GM23338 (cell line): ENCODE results near the gene ERBB4. TPM values are rescaled to one million over a fixed set of nuclear protein-coding genes. Genes with fewer than 3 reads are reported as not detected.

Source experiments
- ATAC-seq: fragments of 200-7000 bp; cut with Tn5 transposase; 3 replicates; pipeline ENCODE4 v1.9.1; 2020
- DNase-seq: peaks from one replicate; pipeline ENCODE4 v3.0.0-alpha.2; 2015; ENCODE audit warnings: low spot score
- H2AFZ ChIP-seq: fragments of 200-600 bp; sonication (generic); 2 replicates; pipeline ENCODE4 v1.8.0; 2016; ENCODE audit warnings: antibody characterized with exemption, mild to moderate bottlenecking, moderate library complexity
- H3F3A ChIP-seq: fragments of 200-600 bp; sonication (generic); replicated peaks from 2 replicates; pipeline ENCODE4 v1.8.0; 2017; ENCODE audit warnings: antibody characterized with exemption, mixed run types, low read depth
- H3K27ac ChIP-seq: fragments of 200-600 bp; sonication (generic); 2 replicates; pipeline ENCODE4 v1.6.1; 2016; ENCODE audit warnings: low read depth
- H3K27me3 ChIP-seq: fragments of 200-600 bp; sonication (generic); 2 replicates; pipeline ENCODE4 v1.8.0; 2016; ENCODE audit warnings: mild to moderate bottlenecking, mixed run types, moderate library complexity; ENCODE audit not compliant: insufficient read depth
- H3K36me3 ChIP-seq: fragments of 200-600 bp; sonication (generic); 2 replicates; pipeline ENCODE4 v1.8.0; 2016; ENCODE audit warnings: mild to moderate bottlenecking; ENCODE audit not compliant: insufficient read depth
- H3K4me1 ChIP-seq: fragments of 200-600 bp; sonication (generic); 2 replicates; pipeline ENCODE4 v1.8.0; 2016; ENCODE audit warnings: mild to moderate bottlenecking, moderate library complexity; ENCODE audit not compliant: insufficient read depth
- H3K4me2 ChIP-seq: fragments of 200-600 bp; sonication (generic); 2 replicates; pipeline ENCODE4 v1.7.1; 2017; ENCODE audit warnings: mixed run types
- H3K4me3 ChIP-seq: fragments of 200-600 bp; sonication (generic); 2 replicates; pipeline ENCODE4 v1.6.1; 2016; ENCODE audit warnings: mixed run types
- H3K79me2 ChIP-seq: fragments of 200-600 bp; sonication (generic); replicated peaks from 2 replicates; pipeline ENCODE4 v1.8.0; 2017; ENCODE audit warnings: mild to moderate bottlenecking; ENCODE audit not compliant: insufficient read depth
- H3K9me2 ChIP-seq: fragments of 200-600 bp; sonication (generic); 2 replicates; pipeline ENCODE4 v1.8.0; 2017; ENCODE audit not compliant: insufficient read depth
- H4K20me1 ChIP-seq: fragments of 200-600 bp; sonication (generic); replicated peaks from 2 replicates; pipeline ENCODE4 v1.8.0; 2017; ENCODE audit warnings: mild to moderate bottlenecking; ENCODE audit not compliant: insufficient read depth
- H3K27ac Mint-ChIP-seq: 2 replicates; pipeline ENCODE4 v1.8.0; 2020; ENCODE audit warnings: inconsistent platforms, mild to moderate bottlenecking, moderate library complexity, mixed read lengths
- H3K27me3 Mint-ChIP-seq: 3 replicates; pipeline ENCODE4 v1.8.0; 2022; ENCODE audit warnings: low read depth, mild to moderate bottlenecking, moderate library complexity, mixed read lengths, inconsistent platforms; ENCODE audit not compliant: insufficient read depth, poor library complexity
- H3K36me3 Mint-ChIP-seq: 3 replicates; pipeline ENCODE4 v1.8.0; 2021; ENCODE audit warnings: low read depth, mild to moderate bottlenecking, inconsistent platforms, moderate library complexity, mixed read lengths
- H3K4me1 Mint-ChIP-seq: 3 replicates; pipeline ENCODE4 v1.8.0; 2020; ENCODE audit warnings: mild to moderate bottlenecking, inconsistent platforms, mixed read lengths
- H3K4me3 Mint-ChIP-seq: 3 replicates; pipeline ENCODE4 v1.8.0; 2021; ENCODE audit warnings: moderate library complexity, mild to moderate bottlenecking, inconsistent platforms, mixed read lengths
- H3K9me3 Mint-ChIP-seq: 3 replicates; pipeline ENCODE4 v1.8.0; 2020; ENCODE audit warnings: moderate library complexity, mild to moderate bottlenecking, inconsistent platforms, mixed read lengths
- CREB1 ChIP-seq: fragments of 250-450 bp; sonication (Bioruptor Pico); IDR thresholded peaks from 2 replicates; pipeline ENCODE4 v1.5.0; 2020; ENCODE audit warnings: low read depth, mild to moderate bottlenecking, moderate library complexity
- CTCF ChIP-seq, 2 experiments: fragments of 200-600 bp in 1 of 2; sonication (generic) in 1 of 2; conservative IDR thresholded peaks; 2 replicates each; pipeline versions ENCODE4 v1.5.1 to v1.6.1; 2016 to 2017; ENCODE audit warnings: antibody characterized with exemption in 2 of 2, low read depth in 2 of 2, mild to moderate bottlenecking in 2 of 2, moderate library complexity in 1 of 2
- ETS1 ChIP-seq: IDR thresholded peaks from 2 replicates; pipeline ENCODE4 v1.6.1; 2016; ENCODE audit warnings: antibody characterized with exemption
- EZH2 ChIP-seq: fragments of 200-600 bp; sonication (generic); IDR thresholded peaks from one replicate; pipeline ENCODE4 v1.8.0; 2017; ENCODE audit warnings: antibody characterized with exemption, mild to moderate bottlenecking, low read depth; ENCODE audit not compliant: unreplicated experiment
- EZH2phosphoT487 ChIP-seq: fragments of 200-600 bp; sonication (generic); IDR thresholded peaks from one replicate; pipeline ENCODE4 v1.8.1; 2018; ENCODE audit warnings: antibody characterized with exemption; ENCODE audit not compliant: unreplicated experiment
- JUNB ChIP-seq: IDR thresholded peaks from one replicate; pipeline ENCODE4 v1.6.1; 2016; ENCODE audit warnings: antibody characterized with exemption; ENCODE audit not compliant: unreplicated experiment
- NANOG ChIP-seq: IDR thresholded peaks from 2 replicates; pipeline ENCODE4 v1.6.1; 2016; ENCODE audit warnings: antibody characterized with exemption, borderline replicate concordance
- POLR2AphosphoS5 ChIP-seq: IDR thresholded peaks from 2 replicates; pipeline ENCODE4 v1.6.1; 2016; ENCODE audit warnings: antibody characterized with exemption, low read depth
- STAT1 ChIP-seq: IDR thresholded peaks from one replicate; pipeline ENCODE4 v1.6.1; 2016; ENCODE audit warnings: antibody characterized with exemption; ENCODE audit not compliant: unreplicated experiment
- ZNF114 ChIP-seq: fragments of 250-450 bp; sonication (Bioruptor Pico); IDR thresholded peaks from 2 replicates; pipeline ENCODE4 v1.5.0; 2020; ENCODE audit warnings: mild to moderate bottlenecking, moderate library complexity
- ZNF331 ChIP-seq: fragments of 250-450 bp; sonication (Bioruptor Pico); IDR thresholded peaks from 2 replicates; pipeline ENCODE4 v1.5.0; 2020; ENCODE audit warnings: low read depth, mild to moderate bottlenecking, moderate library complexity
- ZNF462 ChIP-seq: fragments of 250-450 bp; sonication (Bioruptor Pico); IDR thresholded peaks from 2 replicates; pipeline ENCODE4 v1.5.0; 2020; ENCODE audit warnings: mild to moderate bottlenecking, moderate library complexity
- polyA plus RNA-seq: library from polyadenylated mRNA; unstranded; fragments of >200 nt; fragmentation: Nextera tagmentation; extraction: Ambion mirVana; gene quantifications from 2 replicates; pipeline ENCODE4 v1.2.1, GENCODE V29; 2016
- total RNA-seq: library from RNA; depleted of rRNA; stranded (reverse); fragments of >200 nt; shearing (Covaris generic); gene quantifications from 2 replicates; pipeline ENCODE4 v1.2.3, GENCODE V29; 2014
- TF ChIP-seq, protein P1 (sequence below): IDR thresholded peaks from one replicate; pipeline ENCODE4 v1.6.1; 2018; ENCODE audit warnings: antibody characterized with exemption; ENCODE audit not compliant: unreplicated experiment

Gene ERBB4
- total and polyA plus RNA-seq, 2 experiments from 2014 or later = 0.73 to 1.1 TPM

DNA sequence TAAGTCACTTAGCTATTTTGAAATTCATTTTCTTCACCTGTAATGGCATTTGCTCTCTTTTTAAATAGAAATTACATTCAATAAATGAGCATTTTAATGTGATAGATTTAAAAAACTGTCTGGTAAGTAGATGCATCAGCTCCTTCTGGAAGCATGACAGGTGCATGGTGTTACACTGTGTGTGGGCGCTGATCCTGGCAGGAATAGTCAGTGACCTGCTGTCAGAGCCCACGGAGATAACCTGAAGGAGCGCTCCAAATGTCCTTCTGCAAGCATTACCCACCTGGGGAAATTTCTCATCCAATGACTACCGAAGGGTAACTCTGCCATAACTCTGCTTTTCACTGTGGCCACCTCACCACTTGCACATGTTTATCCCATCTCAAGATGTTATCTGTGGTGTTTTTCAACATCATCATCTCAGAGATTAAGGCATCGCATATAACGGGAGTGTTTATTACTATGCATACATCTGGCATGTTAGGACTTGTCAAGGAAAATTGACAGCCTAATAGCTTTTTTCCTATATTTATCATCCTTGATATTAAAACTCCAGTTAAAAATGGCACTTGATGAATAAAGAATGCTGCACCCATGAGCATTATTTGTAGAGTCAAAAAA lies 637.3 kb downstream of the ERBB4 start:
- H3K36me3 ChIP-seq = no peaks in the 10 kb centered on the region
- no peak for TF ChIP-seq EZH2phosphoT487
- TF ChIP-seq, protein P1, sequence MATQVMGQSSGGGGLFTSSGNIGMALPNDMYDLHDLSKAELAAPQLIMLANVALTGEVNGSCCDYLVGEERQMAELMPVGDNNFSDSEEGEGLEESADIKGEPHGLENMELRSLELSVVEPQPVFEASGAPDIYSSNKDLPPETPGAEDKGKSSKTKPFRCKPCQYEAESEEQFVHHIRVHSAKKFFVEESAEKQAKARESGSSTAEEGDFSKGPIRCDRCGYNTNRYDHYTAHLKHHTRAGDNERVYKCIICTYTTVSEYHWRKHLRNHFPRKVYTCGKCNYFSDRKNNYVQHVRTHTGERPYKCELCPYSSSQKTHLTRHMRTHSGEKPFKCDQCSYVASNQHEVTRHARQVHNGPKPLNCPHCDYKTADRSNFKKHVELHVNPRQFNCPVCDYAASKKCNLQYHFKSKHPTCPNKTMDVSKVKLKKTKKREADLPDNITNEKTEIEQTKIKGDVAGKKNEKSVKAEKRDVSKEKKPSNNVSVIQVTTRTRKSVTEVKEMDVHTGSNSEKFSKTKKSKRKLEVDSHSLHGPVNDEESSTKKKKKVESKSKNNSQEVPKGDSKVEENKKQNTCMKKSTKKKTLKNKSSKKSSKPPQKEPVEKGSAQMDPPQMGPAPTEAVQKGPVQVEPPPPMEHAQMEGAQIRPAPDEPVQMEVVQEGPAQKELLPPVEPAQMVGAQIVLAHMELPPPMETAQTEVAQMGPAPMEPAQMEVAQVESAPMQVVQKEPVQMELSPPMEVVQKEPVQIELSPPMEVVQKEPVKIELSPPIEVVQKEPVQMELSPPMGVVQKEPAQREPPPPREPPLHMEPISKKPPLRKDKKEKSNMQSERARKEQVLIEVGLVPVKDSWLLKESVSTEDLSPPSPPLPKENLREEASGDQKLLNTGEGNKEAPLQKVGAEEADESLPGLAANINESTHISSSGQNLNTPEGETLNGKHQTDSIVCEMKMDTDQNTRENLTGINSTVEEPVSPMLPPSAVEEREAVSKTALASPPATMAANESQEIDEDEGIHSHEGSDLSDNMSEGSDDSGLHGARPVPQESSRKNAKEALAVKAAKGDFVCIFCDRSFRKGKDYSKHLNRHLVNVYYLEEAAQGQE = no peak
- TF ChIP-seq ZNF331 (CRISPR knock-in tag) = no peak
- TF ChIP-seq CTCF (conservative IDR thresholded peaks at IDR 0.05; ENCODE audit: low read depth in 2 of 2) = no peak
- TF ChIP-seq CREB1 = no peak
- no peak for TF ChIP-seq ETS1
- no peak for TF ChIP-seq JUNB
- TF ChIP-seq ZNF114 = no peak
- no peak for TF ChIP-seq STAT1
- no peak for TF ChIP-seq ZNF462 (CRISPR knock-in tag)
- TF ChIP-seq NANOG = no peak
- TF ChIP-seq POLR2AphosphoS5 = no peak
- no peak for TF ChIP-seq EZH2
- no peak overlapping the region for H3K27ac ChIP-seq
- Mint-ChIP-seq H3K9me3 (no peaks in the 10 kb centered on the region; the same call in 2 of the 3 replicates), H3K27ac (no peak overlapping the region), H3K36me3 (no peaks in the 10 kb centered on the region), H3K4me3 (no peak overlapping the region), H3K27me3 (no peaks in the 10 kb centered on the region), H3K4me1 (no peaks in the 10 kb centered on the region)
- no peaks in the 10 kb centered on the region for H3K4me1 ChIP-seq
- no peaks in the 10 kb centered on the region for H3K27me3 ChIP-seq
- no peak overlapping the region for H3K4me2 ChIP-seq
- H3K4me3 ChIP-seq = no peak overlapping the region
- no peaks in the 10 kb centered on the region for H4K20me1 ChIP-seq
- H2AFZ ChIP-seq = no peak overlapping the region
- DNase-seq (no peak), ATAC-seq (no peak)
- no peaks in the 10 kb centered on the region for H3F3A ChIP-seq
- no peaks in the 10 kb centered on the region for H3K9me2 ChIP-seq
- H3K79me2 ChIP-seq = no peaks in the 10 kb centered on the region
